Lower leg skin (tissue), 3 donors: Measurements from ENCODE around the gene ZC3H13.

ENCODE experiments used
- CTCF ChIP-seq, 3 donors: fragments of 450-650 bp; IDR thresholded peaks; one replicate each; pipeline ENCODE4 v1.5.1; 2016; ENCODE audit warnings: antibody characterized with exemption in 3 of 3, mild to moderate bottlenecking in 3 of 3, moderate library complexity in 2 of 3
- POLR2A ChIP-seq, 2 donors: fragments of 450-650 bp; IDR thresholded peaks; one replicate each; pipeline ENCODE4 v1.6.1; 2016 to 2017; ENCODE audit warnings: antibody characterized with exemption in 2 of 2, mild to moderate bottlenecking in 1 of 2, moderate library complexity in 1 of 2

- no peak for TF ChIP-seq CTCF (IDR thresholded peaks at IDR 0.05)
- no peak for TF ChIP-seq POLR2A (IDR thresholded peaks at IDR 0.05)
Observed at GRCh38 chr13:45954836-45955800, 97.4 kb downstream of the ZC3H13 start.
